Panc1 (cell line): ENCODE data around the gene LRRC36.

Source experiments
- POLR2AphosphoS5 ChIP-seq: IDR thresholded peaks from 2 replicates; pipeline ENCODE4 v1.6.1; 2012; ENCODE audit warnings: mild to moderate bottlenecking, low read depth, low read length, moderate library complexity
- TF ChIP-seq, protein P1 (sequence below): fragments of 450-650 bp; IDR thresholded peaks from 2 replicates; pipeline ENCODE4 v1.5.1; 2017; ENCODE audit warnings: mild to moderate bottlenecking
- TF ChIP-seq, protein P2 (sequence below), 2 experiments: IDR thresholded peaks; 2 replicates each; pipeline ENCODE4 v1.6.1; 2011 to 2012; ENCODE audit warnings: low read depth in 2 of 2, control low read depth in 1 of 2, low read length in 1 of 2, mild to moderate bottlenecking in 1 of 2, moderate library complexity in 1 of 2; ENCODE audit not compliant: insufficient read depth in 1 of 2

DNA sequence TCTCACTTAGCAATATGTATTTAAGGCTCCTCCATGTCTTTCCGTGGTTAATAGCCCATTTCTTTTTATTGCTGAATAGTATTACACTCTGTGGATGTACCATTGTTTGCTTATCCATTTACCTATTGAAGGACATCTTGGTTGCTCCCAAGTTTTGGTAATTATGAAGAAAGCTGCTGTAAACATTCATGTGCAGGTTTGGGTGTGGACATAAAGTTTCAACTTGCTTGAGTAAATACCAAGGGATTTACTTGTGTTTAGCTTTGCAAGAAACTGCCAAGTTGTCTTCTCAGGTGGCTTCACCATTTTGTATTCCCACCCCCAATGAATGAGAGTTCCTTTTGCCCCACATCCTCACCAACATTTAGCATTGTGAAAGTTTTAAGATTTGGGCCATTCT lies 9.5 kb downstream of the LRRC36 start:
- TF ChIP-seq, protein P1, sequence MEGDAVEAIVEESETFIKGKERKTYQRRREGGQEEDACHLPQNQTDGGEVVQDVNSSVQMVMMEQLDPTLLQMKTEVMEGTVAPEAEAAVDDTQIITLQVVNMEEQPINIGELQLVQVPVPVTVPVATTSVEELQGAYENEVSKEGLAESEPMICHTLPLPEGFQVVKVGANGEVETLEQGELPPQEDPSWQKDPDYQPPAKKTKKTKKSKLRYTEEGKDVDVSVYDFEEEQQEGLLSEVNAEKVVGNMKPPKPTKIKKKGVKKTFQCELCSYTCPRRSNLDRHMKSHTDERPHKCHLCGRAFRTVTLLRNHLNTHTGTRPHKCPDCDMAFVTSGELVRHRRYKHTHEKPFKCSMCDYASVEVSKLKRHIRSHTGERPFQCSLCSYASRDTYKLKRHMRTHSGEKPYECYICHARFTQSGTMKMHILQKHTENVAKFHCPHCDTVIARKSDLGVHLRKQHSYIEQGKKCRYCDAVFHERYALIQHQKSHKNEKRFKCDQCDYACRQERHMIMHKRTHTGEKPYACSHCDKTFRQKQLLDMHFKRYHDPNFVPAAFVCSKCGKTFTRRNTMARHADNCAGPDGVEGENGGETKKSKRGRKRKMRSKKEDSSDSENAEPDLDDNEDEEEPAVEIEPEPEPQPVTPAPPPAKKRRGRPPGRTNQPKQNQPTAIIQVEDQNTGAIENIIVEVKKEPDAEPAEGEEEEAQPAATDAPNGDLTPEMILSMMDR = no peak
- no peak for TF ChIP-seq POLR2AphosphoS5
- TF ChIP-seq, protein P2, sequence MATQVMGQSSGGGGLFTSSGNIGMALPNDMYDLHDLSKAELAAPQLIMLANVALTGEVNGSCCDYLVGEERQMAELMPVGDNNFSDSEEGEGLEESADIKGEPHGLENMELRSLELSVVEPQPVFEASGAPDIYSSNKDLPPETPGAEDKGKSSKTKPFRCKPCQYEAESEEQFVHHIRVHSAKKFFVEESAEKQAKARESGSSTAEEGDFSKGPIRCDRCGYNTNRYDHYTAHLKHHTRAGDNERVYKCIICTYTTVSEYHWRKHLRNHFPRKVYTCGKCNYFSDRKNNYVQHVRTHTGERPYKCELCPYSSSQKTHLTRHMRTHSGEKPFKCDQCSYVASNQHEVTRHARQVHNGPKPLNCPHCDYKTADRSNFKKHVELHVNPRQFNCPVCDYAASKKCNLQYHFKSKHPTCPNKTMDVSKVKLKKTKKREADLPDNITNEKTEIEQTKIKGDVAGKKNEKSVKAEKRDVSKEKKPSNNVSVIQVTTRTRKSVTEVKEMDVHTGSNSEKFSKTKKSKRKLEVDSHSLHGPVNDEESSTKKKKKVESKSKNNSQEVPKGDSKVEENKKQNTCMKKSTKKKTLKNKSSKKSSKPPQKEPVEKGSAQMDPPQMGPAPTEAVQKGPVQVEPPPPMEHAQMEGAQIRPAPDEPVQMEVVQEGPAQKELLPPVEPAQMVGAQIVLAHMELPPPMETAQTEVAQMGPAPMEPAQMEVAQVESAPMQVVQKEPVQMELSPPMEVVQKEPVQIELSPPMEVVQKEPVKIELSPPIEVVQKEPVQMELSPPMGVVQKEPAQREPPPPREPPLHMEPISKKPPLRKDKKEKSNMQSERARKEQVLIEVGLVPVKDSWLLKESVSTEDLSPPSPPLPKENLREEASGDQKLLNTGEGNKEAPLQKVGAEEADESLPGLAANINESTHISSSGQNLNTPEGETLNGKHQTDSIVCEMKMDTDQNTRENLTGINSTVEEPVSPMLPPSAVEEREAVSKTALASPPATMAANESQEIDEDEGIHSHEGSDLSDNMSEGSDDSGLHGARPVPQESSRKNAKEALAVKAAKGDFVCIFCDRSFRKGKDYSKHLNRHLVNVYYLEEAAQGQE (IDR thresholded peaks at IDR 0.05; ENCODE audit: insufficient read depth in 1 of 2, low read depth in 2 of 2, low read length in 1 of 2) = no peak
